ENCODE results near the gene PIAS4.

The PIAS4 gene

GRCh38 chr19:4007021-4007835, at the start of gene PIAS4:
TSS of gene PIAS4 (plus strand) at chr19:4007736. CDS start at chr19:4007761, 25 bp downstream.
- ATAC-seq (ENCODE audit: low read depth) = peak; percentile 88
- TF ChIP-seq, protein P1, sequence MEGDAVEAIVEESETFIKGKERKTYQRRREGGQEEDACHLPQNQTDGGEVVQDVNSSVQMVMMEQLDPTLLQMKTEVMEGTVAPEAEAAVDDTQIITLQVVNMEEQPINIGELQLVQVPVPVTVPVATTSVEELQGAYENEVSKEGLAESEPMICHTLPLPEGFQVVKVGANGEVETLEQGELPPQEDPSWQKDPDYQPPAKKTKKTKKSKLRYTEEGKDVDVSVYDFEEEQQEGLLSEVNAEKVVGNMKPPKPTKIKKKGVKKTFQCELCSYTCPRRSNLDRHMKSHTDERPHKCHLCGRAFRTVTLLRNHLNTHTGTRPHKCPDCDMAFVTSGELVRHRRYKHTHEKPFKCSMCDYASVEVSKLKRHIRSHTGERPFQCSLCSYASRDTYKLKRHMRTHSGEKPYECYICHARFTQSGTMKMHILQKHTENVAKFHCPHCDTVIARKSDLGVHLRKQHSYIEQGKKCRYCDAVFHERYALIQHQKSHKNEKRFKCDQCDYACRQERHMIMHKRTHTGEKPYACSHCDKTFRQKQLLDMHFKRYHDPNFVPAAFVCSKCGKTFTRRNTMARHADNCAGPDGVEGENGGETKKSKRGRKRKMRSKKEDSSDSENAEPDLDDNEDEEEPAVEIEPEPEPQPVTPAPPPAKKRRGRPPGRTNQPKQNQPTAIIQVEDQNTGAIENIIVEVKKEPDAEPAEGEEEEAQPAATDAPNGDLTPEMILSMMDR (IDR thresholded peaks at IDR 0.05; ENCODE audit: poor library complexity, severe bottlenecking) = no peak
- no peaks in the 10 kb centered on the region for H3K9me3 ChIP-seq (ENCODE audit: severe bottlenecking)
- H3K27me3 ChIP-seq (ENCODE audit: insufficient read depth, poor library complexity, severe bottlenecking) = no peaks in the 10 kb centered on the region
- H3K27ac ChIP-seq (ENCODE audit: poor library complexity, severe bottlenecking) = peak within 1 kb of the TSS; percentile 45
- peaks cover 7% of the 10 kb centered on the region for H3K4me1 ChIP-seq (ENCODE audit: insufficient read depth, poor library complexity, severe bottlenecking)
- peak; percentile 86 for DNase-seq (ENCODE audit: low spot score)
- no peaks in the 10 kb centered on the region; the same call in 1 of the 2 replicates for H3K36me3 ChIP-seq (ENCODE audit: low read depth)
- peak within 1 kb of the TSS; percentile 88 for H3K4me3 ChIP-seq (ENCODE audit: severe bottlenecking)

DNA sequence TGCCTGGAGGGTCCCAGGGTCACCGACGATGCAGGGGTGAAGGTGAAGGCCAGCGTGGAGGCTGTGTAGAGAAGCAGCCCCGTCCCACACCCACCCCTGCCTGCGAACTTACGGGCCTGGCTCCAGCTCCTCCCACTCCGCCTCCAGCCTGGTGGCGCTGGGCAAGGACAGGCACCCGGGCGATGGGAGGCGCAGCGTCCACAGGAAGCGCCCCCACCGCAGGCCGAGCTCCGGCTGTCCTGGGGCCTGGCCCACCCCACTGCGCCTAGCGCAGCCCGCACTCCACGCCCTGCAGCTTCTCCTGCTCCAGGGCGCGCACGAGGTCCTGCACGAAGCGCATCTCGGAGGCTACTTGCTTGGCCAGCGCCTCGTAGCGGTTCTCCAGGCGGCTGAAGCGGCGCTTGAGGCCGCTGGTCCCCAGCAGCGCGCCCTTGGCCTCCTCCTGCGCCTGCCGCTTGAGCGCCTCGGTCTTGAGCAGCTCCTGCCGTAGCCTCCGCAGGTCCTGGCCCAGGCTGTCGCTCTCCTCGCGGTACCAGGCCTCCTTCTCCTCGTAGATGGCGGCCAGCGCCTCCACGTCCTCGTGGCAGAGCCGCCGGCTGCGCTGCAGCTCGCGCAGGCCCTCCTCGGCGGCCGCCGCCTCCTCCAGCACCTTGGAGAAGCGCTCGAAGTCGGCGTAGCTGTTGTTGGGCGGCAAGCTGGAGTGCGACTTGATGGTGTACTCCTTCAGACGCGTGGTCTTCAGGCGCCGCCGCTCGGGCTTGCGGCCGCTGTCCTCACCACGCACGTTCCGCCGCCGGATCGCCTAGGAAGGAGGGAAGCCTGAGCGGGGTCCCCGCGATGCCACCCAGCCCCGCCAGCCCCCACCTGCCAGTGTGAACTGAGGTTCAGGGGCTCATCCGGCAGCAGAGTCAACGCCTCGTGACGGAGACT, 48.4 kb upstream of the PIAS4 start:
- Histone ChIP-seq H3K27ac (ENCODE audit: poor library complexity, severe bottlenecking) (no peak overlapping the region), H3K4me1 (ENCODE audit: insufficient read depth, poor library complexity, severe bottlenecking) (no peaks in the 10 kb centered on the region), H3K4me3 (ENCODE audit: severe bottlenecking) (no peak overlapping the region), H3K27me3 (ENCODE audit: insufficient read depth, poor library complexity, severe bottlenecking) (no peaks in the 10 kb centered on the region), H3K9me3 (ENCODE audit: severe bottlenecking) (no peaks in the 10 kb centered on the region), H3K36me3 (ENCODE audit: low read depth) (peaks cover 53% of the 10 kb centered on the region)
- TF ChIP-seq, protein P1 (IDR thresholded peaks at IDR 0.05; ENCODE audit: poor library complexity, severe bottlenecking) = no peak
- no peak for DNase-seq (ENCODE audit: low spot score)
- no peak for ATAC-seq (ENCODE audit: low read depth)

DNA sequence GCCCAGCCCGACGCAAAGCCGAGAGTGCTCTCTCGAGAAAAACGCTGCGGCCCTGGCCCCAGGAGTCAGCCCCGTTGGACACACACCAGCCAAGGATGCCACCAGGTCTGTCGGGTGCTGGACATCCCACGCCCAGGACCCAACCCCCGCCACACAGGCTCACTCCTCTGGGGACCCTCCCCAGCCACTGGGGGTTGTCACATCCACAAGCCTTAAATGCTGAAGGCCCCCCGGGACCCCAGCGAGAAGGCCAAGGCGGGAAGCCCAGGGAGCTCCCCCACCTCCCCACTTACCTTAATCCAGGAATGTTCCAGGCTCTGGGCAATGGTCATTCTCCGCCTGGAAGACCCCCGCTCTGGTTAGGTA, 47.8 kb upstream of the PIAS4 start:
- TF ChIP-seq, protein P1 (IDR thresholded peaks at IDR 0.05; ENCODE audit: poor library complexity, severe bottlenecking) = no peak
- ATAC-seq (ENCODE audit: low read depth) = no peak
- H3K4me3 ChIP-seq (ENCODE audit: severe bottlenecking) = no peak overlapping the region

GRCh38 chr19:3961007-3961406, 46.5 kb upstream of the PIAS4 start:
- TF ChIP-seq, protein P1 (IDR thresholded peaks at IDR 0.05; ENCODE audit: poor library complexity, severe bottlenecking) = no peak
- Histone ChIP-seq H3K9me3 (ENCODE audit: severe bottlenecking) (no peaks in the 10 kb centered on the region), H3K36me3 (ENCODE audit: low read depth) (peaks cover 68% of the 10 kb centered on the region), H3K4me1 (ENCODE audit: insufficient read depth, poor library complexity, severe bottlenecking) (no peaks in the 10 kb centered on the region), H3K27ac (ENCODE audit: poor library complexity, severe bottlenecking) (no peak overlapping the region), H3K4me3 (ENCODE audit: severe bottlenecking) (no peak overlapping the region), H3K27me3 (ENCODE audit: insufficient read depth, poor library complexity, severe bottlenecking) (no peaks in the 10 kb centered on the region)
- DNase-seq (ENCODE audit: low spot score) (no peak), ATAC-seq (ENCODE audit: low read depth) (no peak)

More for the DNA sequence above, 47.8 kb upstream of the PIAS4 start:
- Histone ChIP-seq H3K4me1 (ENCODE audit: insufficient read depth, poor library complexity, severe bottlenecking) (no peaks in the 10 kb centered on the region), H3K27me3 (ENCODE audit: insufficient read depth, poor library complexity, severe bottlenecking) (no peaks in the 10 kb centered on the region), H3K36me3 (ENCODE audit: low read depth) (peaks cover 55% of the 10 kb centered on the region), H3K9me3 (ENCODE audit: severe bottlenecking) (no peaks in the 10 kb centered on the region), H3K27ac (ENCODE audit: poor library complexity, severe bottlenecking) (no peak overlapping the region)
- no peak for DNase-seq (ENCODE audit: low spot score)

All from RWPE2 (cell line).